Activated T-cell treated with anti-CD3 and anti-CD28 coated beads, Interleukin-2, amount 50 U/mL, for 4 hours (primary cell): ENCODE results near the gene FAM25G. TPM values are rescaled to one million over a fixed set of nuclear protein-coding genes. Genes with fewer than 3 reads are reported as not detected.

ENCODE experiments used
- ATAC-seq, 2 donors: fragments of 200-7000 bp; cut with Tn5 transposase; one replicate each; pipeline ENCODE4 v1.10.0; 2021
- DNase-seq: peaks from one replicate; pipeline ENCODE4 v3.0.0-alpha.2; 2020
- H3K27me3 Mint-ChIP-seq: one replicate; pipeline ENCODE4 v1.8.0; 2021; ENCODE audit warnings: low read depth, mixed read lengths
- H3K36me3 Mint-ChIP-seq: one replicate; pipeline ENCODE4 v1.8.0; 2022; ENCODE audit warnings: mixed read lengths; ENCODE audit not compliant: insufficient read depth
- H3K4me1 Mint-ChIP-seq: one replicate; pipeline ENCODE4 v1.8.0; 2021; ENCODE audit warnings: low read depth, mixed read lengths
- H3K4me3 Mint-ChIP-seq: one replicate; pipeline ENCODE4 v1.8.0; 2021; ENCODE audit warnings: mild to moderate bottlenecking, moderate library complexity, mixed read lengths
- H3K9me3 Mint-ChIP-seq: one replicate; pipeline ENCODE4 v1.8.0; 2021; ENCODE audit warnings: mixed read lengths
- total RNA-seq, 3 donors: library from RNA; stranded (reverse); gene quantifications; one replicate each; pipeline ENCODE4 v1.2.1, GENCODE V29; 2021

Gene FAM25G
- total RNA-seq, 3 donors from 2014 or later = not detected

DNA sequence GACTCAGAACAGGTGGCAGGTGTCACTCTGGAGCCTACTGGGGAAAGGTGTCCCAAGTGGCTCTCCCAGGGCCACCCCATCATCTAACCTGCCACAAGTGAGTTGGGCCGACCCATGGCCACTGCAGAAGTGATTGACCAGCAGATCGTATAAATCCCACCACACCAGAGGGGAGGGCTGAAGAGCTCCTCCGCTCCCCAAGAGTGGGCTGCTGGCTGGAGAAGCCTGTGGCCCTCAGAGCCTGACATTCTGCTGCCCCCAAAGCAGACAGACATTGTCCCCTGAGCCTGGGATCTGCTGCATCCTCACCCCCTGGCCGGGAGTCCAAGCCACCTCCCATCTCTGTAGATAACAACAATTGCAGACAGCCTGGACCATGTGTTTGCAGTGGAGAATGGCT is 44.3 kb downstream of the FAM25G start:
- Mint-ChIP-seq H3K4me1 (no peaks in the 10 kb centered on the region), H3K36me3 (no peaks in the 10 kb centered on the region), H3K27me3 (peaks cover 7% of the 10 kb centered on the region), H3K9me3 (peaks cover 12% of the 10 kb centered on the region), H3K4me3 (no peak overlapping the region)
- no peak for ATAC-seq
- no peak for DNase-seq

DNA sequence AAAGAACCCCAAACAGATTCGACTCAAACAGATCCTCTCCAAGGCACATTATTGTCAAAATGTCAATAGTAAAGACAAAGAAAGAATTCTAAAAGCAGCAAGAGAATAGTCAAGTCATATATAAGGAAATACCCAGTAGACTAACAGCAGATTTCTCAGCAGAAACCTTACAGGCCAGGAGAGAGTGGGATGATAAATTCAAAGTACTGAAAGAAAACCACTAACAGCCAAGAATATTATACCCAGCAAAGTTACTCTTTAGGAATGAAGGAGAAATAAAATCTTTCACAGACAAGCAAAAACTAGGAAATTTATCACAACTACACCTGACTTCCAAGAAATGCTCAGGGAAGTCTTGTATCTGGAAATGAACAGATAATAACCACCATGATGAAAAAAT is 45.8 kb downstream of the FAM25G start:
- Mint-ChIP-seq H3K4me3 (no peak overlapping the region), H3K4me1 (no peaks in the 10 kb centered on the region), H3K36me3 (no peaks in the 10 kb centered on the region), H3K9me3 (peaks cover 12% of the 10 kb centered on the region), H3K27me3 (peaks cover 17% of the 10 kb centered on the region)
- no peak for DNase-seq
- no peak for ATAC-seq

DNA sequence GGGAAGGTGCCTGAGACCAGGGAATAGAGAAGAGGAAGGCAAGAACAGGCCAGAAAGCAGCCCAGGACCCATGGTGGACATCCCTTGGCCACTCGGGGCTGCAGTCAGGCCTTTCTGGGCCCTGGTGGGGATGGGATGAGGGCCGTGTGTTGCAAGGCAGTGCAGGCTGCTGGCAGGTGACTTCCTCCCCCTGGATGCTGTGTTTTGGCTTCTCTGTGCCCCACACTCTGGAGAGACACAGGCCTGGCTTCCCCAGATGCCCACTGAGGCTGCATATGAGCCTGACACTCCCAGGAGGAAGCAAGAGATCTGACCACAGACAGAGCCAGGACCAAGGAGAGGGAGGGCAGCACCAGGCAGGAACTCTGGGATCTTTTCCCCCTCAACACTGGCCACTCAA is 47.5 kb downstream of the FAM25G start:
- peaks cover 24% of the 10 kb centered on the region for H3K27me3 Mint-ChIP-seq
- no peak for DNase-seq
- no peaks in the 10 kb centered on the region for H3K4me1 Mint-ChIP-seq
- H3K9me3 Mint-ChIP-seq = peaks cover 12% of the 10 kb centered on the region
- no peak overlapping the region for H3K4me3 Mint-ChIP-seq
- H3K36me3 Mint-ChIP-seq = no peaks in the 10 kb centered on the region
- ATAC-seq = no peak

DNA sequence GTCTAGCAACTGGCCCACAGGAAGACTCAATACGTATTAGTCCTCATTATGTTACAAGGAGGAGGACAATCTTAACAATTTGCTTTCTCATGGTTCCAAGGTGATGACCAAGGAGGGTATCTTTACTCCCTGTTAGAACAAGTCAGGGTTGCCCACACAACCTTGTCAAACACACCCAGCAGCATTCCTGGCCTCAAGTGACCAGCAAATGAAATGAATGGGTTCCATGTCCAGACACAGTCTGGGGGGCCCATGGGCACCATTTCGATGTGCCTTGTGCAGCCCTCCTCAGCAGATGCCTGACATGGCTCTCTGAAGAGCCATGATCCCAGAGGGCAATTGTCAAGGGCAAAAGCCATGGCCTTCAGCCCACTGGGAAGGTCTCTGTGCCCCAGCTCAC is 48.4 kb downstream of the FAM25G start:
- ATAC-seq = no peak
- Mint-ChIP-seq H3K4me3 (no peak overlapping the region), H3K9me3 (peaks cover 12% of the 10 kb centered on the region), H3K4me1 (no peaks in the 10 kb centered on the region), H3K27me3 (peaks cover 32% of the 10 kb centered on the region), H3K36me3 (no peaks in the 10 kb centered on the region)
- no peak for DNase-seq

DNA sequence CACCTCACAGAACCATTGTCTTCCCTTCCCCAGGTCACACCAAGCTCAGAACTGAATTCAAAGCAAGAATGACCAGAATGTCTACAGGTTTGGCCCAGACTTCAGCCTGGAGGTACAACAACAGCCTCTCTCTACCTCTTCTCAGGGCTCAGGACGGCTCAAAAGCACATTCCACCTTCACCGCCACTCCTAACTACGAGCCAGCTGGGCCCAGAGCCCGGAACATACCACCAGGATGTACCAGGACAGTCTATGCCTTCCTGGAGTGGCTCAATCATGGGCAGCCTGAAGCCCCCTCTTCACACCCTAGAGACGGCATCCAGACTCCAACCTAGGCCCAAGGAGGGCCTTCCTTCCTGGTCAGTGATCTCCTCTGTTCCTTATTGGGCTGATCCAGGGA is 49.1 kb downstream of the FAM25G start:
- H3K4me1 Mint-ChIP-seq = no peaks in the 10 kb centered on the region
- ATAC-seq = no peak
- H3K27me3 Mint-ChIP-seq = peaks cover 32% of the 10 kb centered on the region
- H3K36me3 Mint-ChIP-seq = no peaks in the 10 kb centered on the region
- DNase-seq = no peak
- H3K4me3 Mint-ChIP-seq = no peak overlapping the region
- peaks cover 15% of the 10 kb centered on the region for H3K9me3 Mint-ChIP-seq

DNA sequence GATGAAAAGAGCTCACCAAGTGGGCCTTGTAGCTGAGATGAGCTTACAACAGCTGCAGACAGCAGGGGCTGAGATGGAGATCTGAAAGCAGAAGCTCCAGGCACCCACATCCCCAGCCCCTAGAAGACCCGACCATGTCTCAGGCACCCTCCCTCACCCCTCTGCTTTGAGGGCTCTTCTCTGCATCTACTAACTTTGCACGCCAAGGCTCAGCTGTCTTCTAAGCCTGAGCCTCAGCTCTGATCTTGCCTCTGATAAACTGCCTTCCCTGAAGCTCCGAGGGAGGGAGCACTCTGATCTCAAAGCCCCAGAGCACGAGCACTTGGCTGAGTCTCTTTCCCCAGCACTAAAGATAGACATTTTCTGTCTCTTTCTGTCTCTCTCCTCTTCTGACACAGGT is 49.6 kb downstream of the FAM25G start:
- Mint-ChIP-seq H3K4me3 (no peak overlapping the region), H3K27me3 (peaks cover 32% of the 10 kb centered on the region), H3K4me1 (no peaks in the 10 kb centered on the region), H3K36me3 (no peaks in the 10 kb centered on the region), H3K9me3 (peaks cover 15% of the 10 kb centered on the region)
- DNase-seq (no peak), ATAC-seq (no peak)

DNA sequence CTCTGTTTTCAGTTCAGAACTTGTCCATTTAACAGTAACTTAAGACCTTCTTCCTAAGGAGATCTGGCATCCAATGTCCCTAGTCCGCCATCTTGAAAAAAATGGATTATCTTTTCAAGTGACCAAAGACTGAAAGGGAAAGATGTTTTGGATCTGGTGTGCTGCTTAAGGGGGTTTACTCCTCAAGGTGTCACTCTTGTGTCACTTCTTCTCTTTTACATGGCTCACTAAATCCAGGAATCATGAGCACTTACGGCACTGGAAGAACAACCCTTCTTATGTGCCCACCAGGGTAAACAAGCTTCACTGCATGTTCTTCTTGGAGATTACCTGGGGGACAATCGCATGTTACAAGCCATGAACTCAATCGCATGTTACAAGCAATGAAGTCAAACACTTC is 51.3 kb downstream of the FAM25G start:
- no peak for DNase-seq
- H3K36me3 Mint-ChIP-seq = no peaks in the 10 kb centered on the region
- no peak for ATAC-seq

DNA sequence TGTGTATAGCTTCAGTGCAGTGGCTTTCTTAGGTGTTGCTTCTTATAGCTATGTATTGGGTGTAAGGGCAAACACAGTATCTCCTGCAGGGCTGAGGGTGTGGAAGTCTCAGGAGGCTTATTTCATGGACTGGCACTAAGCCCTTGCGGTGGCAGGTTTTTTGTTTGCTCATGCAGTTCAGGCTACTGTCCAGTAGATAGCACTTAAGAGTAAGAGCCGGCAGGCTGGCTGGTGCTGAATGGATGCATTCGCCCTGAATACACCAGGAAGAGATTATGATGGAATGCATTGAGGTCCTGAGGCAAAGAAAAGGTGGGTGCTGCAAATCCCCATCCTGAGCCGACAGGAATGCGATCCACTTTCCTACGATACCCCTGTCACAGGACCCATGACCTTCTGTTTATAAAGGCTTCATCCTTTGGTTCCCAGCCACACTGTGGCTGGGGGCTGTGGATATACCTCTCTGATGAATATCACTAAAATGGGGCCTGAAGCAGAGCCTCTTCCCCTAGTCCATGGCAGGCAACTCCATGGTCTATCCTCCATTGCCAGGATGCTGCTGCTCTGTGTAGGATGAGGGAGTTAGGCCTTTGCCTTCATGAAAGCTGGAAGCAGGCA is 52.5 kb downstream of the FAM25G start:
- H3K9me3 Mint-ChIP-seq = peaks cover 10% of the 10 kb centered on the region
- no peak for ATAC-seq
- DNase-seq = no peak
- no peaks in the 10 kb centered on the region for H3K4me1 Mint-ChIP-seq
- H3K27me3 Mint-ChIP-seq = peaks cover 34% of the 10 kb centered on the region
- H3K36me3 Mint-ChIP-seq = no peaks in the 10 kb centered on the region
- no peak overlapping the region for H3K4me3 Mint-ChIP-seq

More for the DNA sequence above, 51.3 kb downstream of the FAM25G start:
- H3K4me1 Mint-ChIP-seq = no peaks in the 10 kb centered on the region
- H3K27me3 Mint-ChIP-seq = peaks cover 34% of the 10 kb centered on the region
- H3K4me3 Mint-ChIP-seq = no peak overlapping the region
- peaks cover 6% of the 10 kb centered on the region for H3K9me3 Mint-ChIP-seq

Other genes starting within 250 kb of the FAM25G start
- under 1 TPM; 0.25 to 0.43 (median 0.37) TPM for gene GDF10, start 191.5 kb downstream of the FAM25G start, total RNA-seq
- not detected for gene GDF2, start 169.2 kb downstream of the FAM25G start, total RNA-seq
- gene RBP3, start 143.3 kb downstream of the FAM25G start, total RNA-seq = not detected
- gene ZNF488, start 107.4 kb downstream of the FAM25G start, total RNA-seq = under 1 TPM in 1 of 3 donors, not detected in 2; 0.10 TPM
- not detected for gene ANXA8, start 7.6 kb downstream of the FAM25G start, total RNA-seq
- 1 to 10 TPM; 3.2 to 6.5 (median 3.7) TPM for gene AGAP9, start 31.9 kb upstream of the FAM25G start, total RNA-seq